B cell (primary cell): ENCODE measurements around the gene RERE. TPM values are rescaled to one million over a fixed set of nuclear protein-coding genes. Genes with fewer than 3 reads are reported as not detected.

Experiments
- ATAC-seq: fragments of 200-7000 bp; cut with Tn5 transposase; one replicate; pipeline ENCODE4 v1.10.0; 2021; ENCODE audit warnings: low read depth, mild to moderate bottlenecking, moderate number of reproducible peaks, moderate library complexity
- CTCF ChIA-PET: fragments of 350-600 bp; sonication (Branson Sonifier 250); formaldehyde crosslinking; loops from one replicate; lab custom pipeline; 2021; ENCODE audit warnings: antibody characterized with exemption, inconsistent platforms; lab: Charles Lee
- POLR2A ChIA-PET: fragments of 350-600 bp; sonication (Branson Sonifier 250); formaldehyde crosslinking; loops from one replicate; lab custom pipeline; 2021; ENCODE audit warnings: antibody characterized with exemption; lab: Charles Lee
- DNase-seq: peaks from one replicate; pipeline ENCODE4 v3.0.0; 2013
- H2AFZ ChIP-seq: 2 replicates; pipeline ENCODE4 v1.6.1; 2012; ENCODE audit warnings: mild to moderate bottlenecking, low read depth, low read length; ENCODE audit not compliant: insufficient read depth, poor library complexity, severe bottlenecking
- H3K27ac ChIP-seq, 2 donors: 1 replicate in 1 of 2; 2 replicates in 1 of 2; pipeline ENCODE4 v1.5.1; 2012 to 2013; ENCODE audit warnings: low read length in 2 of 2, mild to moderate bottlenecking in 2 of 2, moderate library complexity in 1 of 2
- H3K27me3 ChIP-seq, 4 experiments: fragments of 200-600 bp in 1 of 4; sonication (generic) in 1 of 4; replicated peaks in 1 of 4; 1 replicate in 2 of 4; 2 replicates in 2 of 4; pipeline versions ENCODE4 v1.6.1 to v1.7.0; 2013 to 2016; ENCODE audit warnings: low read length in 3 of 4, mild to moderate bottlenecking in 2 of 4, mixed read lengths in 1 of 4, moderate library complexity in 1 of 4; ENCODE audit not compliant: insufficient read depth in 4 of 4, control insufficient read depth in 3 of 4; ENCODE audit errors: control extremely low read depth in 1 of 4
- H3K36me3 ChIP-seq, 2 experiments: replicated peaks in 1 of 2; 1 replicate in 1 of 2; 2 replicates in 1 of 2; pipeline versions ENCODE4 v1.6.1 to v1.7.1; 2013; ENCODE audit warnings: low read length in 1 of 2; ENCODE audit not compliant: insufficient read depth in 2 of 2, control insufficient read depth in 1 of 2; ENCODE audit errors: control extremely low read depth in 1 of 2, extremely low read depth in 1 of 2
- H3K4me1 ChIP-seq, 2 donors: fragments of 200-600 bp in 1 of 2; sonication (generic) in 1 of 2; 1 replicate in 1 of 2; 2 replicates in 1 of 2; pipeline versions ENCODE4 v1.5.1 to v1.6.1; 2013 to 2017; ENCODE audit warnings: low read length in 2 of 2; ENCODE audit not compliant: control insufficient read depth in 2 of 2, insufficient read depth in 2 of 2
- H3K4me2 ChIP-seq: replicated peaks from 2 replicates; pipeline ENCODE3; 2012; ENCODE audit warnings: mild to moderate bottlenecking, low read depth, low read length; ENCODE audit not compliant: poor library complexity, severe bottlenecking
- H3K4me3 ChIP-seq, 5 experiments: fragments of 200-600 bp in 1 of 5; sonication (generic) in 1 of 5; 1 replicate in 3 of 5; 2 replicates in 2 of 5; pipeline versions ENCODE4 v1.5.1 to v1.7.0; 2011 to 2016; ENCODE audit warnings: low read length in 4 of 5, mild to moderate bottlenecking in 4 of 5, low read depth in 2 of 5, control low read depth in 1 of 5, moderate library complexity in 1 of 5; ENCODE audit not compliant: insufficient read depth in 1 of 5; ENCODE audit errors: control extremely low read depth in 1 of 5, extremely low read depth in 1 of 5
- H3K79me2 ChIP-seq: fragments of 200-600 bp; sonication (generic); one replicate; pipeline ENCODE4 v1.6.0; 2016; ENCODE audit warnings: low read length; ENCODE audit not compliant: control insufficient read depth, insufficient read depth
- H3K9ac ChIP-seq: fragments of 200-600 bp; sonication (generic); 2 replicates; pipeline ENCODE4 v1.6.1; 2017; ENCODE audit warnings: mild to moderate bottlenecking, low read length, moderate library complexity
- H3K9me3 ChIP-seq, 3 donors: one replicate each; pipeline versions ENCODE4 v1.6.1 to v1.7.1; 2013; ENCODE audit warnings: low read length in 2 of 3; ENCODE audit not compliant: control insufficient read depth in 2 of 3, insufficient read depth in 1 of 3; ENCODE audit errors: control extremely low read depth in 1 of 3
- H4K20me1 ChIP-seq: 2 replicates; pipeline ENCODE4 v1.6.0; 2012; ENCODE audit warnings: mild to moderate bottlenecking, low read length; ENCODE audit not compliant: insufficient read depth, control insufficient read depth, poor library complexity, severe bottlenecking
- H3K27ac Mint-ChIP-seq: one replicate; pipeline ENCODE4 v1.8.0; 2021; ENCODE audit warnings: mixed read lengths
- H3K27me3 Mint-ChIP-seq: one replicate; pipeline ENCODE4 v1.8.0; 2021; ENCODE audit warnings: mixed read lengths
- H3K4me1 Mint-ChIP-seq: one replicate; pipeline ENCODE4 v1.8.0; 2021; ENCODE audit warnings: mixed read lengths
- H3K4me3 Mint-ChIP-seq: one replicate; pipeline ENCODE4 v1.8.0; 2021; ENCODE audit warnings: mixed read lengths
- H3K9me3 Mint-ChIP-seq: one replicate; pipeline ENCODE4 v1.8.0; 2022; ENCODE audit warnings: mixed read lengths; ENCODE audit not compliant: insufficient read depth
- EZH2 ChIP-seq: IDR thresholded peaks from 2 replicates; pipeline ENCODE4 v1.6.1; 2012; ENCODE audit warnings: borderline replicate concordance, low read depth, mild to moderate bottlenecking, moderate library complexity, low read length; ENCODE audit not compliant: insufficient read depth, poor library complexity, severe bottlenecking
- WGBS: methylation state at CpG from one replicate; pipeline ENCODE4 v1.1.5; 2013; ENCODE audit warnings: missing lambda C conversion rate; ENCODE audit not compliant: insufficient coverage; 5-methylcytosine and 5-hydroxymethylcytosine counted together
- intact Hi-C: fragments of 100-400 bp; cut with micrococcal nuclease; formaldehyde crosslinking; loops from one replicate; pipeline ENCODE4 v1.10.0; 2022
- polyA plus RNA-seq: library from polyadenylated mRNA; depleted of rRNA; stranded (reverse); fragments of >200 nt; gene quantifications from 2 replicates; pipeline ENCODE4 v1.2.3, GENCODE V29; 2012
- total RNA-seq, 2 donors: library from RNA; stranded (reverse); fragments of 120-200 nt in 1 of 2; gene quantifications; 1 replicate in 1 of 2; 2 replicates in 1 of 2; pipeline versions ENCODE4 v1.2.3 to v1.2.4, GENCODE V29; 2013 to 2022
- TF ChIP-seq, protein P1 (sequence below): fragments of 200-600 bp; IDR thresholded peaks from one replicate; pipeline ENCODE4 v1.8.0; 2022; ENCODE audit warnings: antibody characterized with exemption, mild to moderate bottlenecking

RERE gene
- total and polyA plus RNA-seq, 2 donors (not counting 1 experiment from before 2014, with no cell fraction given) = 27.3 to 132 TPM

DNA sequence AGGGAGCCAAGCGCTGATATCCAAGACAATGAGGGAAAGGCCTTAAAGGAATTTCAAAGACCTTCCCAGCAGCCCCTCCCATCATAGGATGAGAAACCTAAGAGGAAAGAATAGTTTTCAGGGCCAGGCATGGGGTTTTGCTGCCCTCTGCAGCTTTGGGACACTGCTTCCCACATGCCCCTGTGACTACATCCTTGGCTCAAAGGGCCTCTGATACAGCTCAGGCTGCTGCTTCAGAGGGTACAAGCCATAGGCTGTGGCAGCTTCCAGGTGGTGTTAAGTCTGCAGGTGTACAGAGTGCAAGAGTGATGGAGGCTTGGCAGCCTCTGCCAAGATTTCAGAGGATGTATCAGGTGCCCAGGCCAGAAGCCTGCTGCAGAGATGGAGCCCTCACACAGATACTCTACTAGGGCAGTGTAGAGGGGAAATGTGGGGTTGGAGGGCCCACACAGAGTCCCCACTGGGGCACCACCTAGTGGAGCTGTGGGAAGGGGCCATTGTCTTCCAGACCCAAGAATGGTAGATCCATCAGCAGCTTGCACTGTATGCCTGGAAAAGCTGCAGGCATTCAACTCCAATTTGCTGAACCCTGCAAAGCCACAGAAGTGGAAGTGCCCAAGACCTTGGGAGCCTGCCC, 373.8 kb downstream of the RERE start:
- no peak overlapping the region for H3K4me3 Mint-ChIP-seq
- no CpG with 5 or more reads among the region's 1 CpG for WGBS
- Histone ChIP-seq H3K27ac (no peak overlapping the region), H3K79me2 (peaks cover 61% of the 10 kb centered on the region), H3K9ac (no peak overlapping the region), H3K4me1 (peaks cover 11 to 14% of the 10 kb centered on the region in 2 donors), H3K36me3 (peaks cover 0 to 1% of the 10 kb centered on the region in 2 experiments), H4K20me1 (peaks cover 5% of the 10 kb centered on the region), H3K4me2 (no peak overlapping the region), H3K9me3 (peaks cover 0 to 10% (median 0%) of the 10 kb centered on the region in 3 donors), H2AFZ (no peak overlapping the region), H3K4me3 (no peak overlapping the region), H3K27me3 (no peaks in the 10 kb centered on the region)
- ATAC-seq = no peak
- ChIA-PET POLR2A (no interaction called here), CTCF (interaction anchor here (0.7 to 2.2 kb wide), 4 partner anchors 16 to 36 kb away, joined by 4 to 9 read pairs (median 4); no protein-coding TSS in a partner anchor)
- H3K27ac Mint-ChIP-seq = no peak overlapping the region
- DNase-seq = no peak
- no peaks in the 10 kb centered on the region for H3K9me3 Mint-ChIP-seq
- H3K27me3 Mint-ChIP-seq = no peaks in the 10 kb centered on the region
- peaks cover 18% of the 10 kb centered on the region for H3K4me1 Mint-ChIP-seq
- TF ChIP-seq EZH2 = no peak
- TF ChIP-seq, protein P1, sequence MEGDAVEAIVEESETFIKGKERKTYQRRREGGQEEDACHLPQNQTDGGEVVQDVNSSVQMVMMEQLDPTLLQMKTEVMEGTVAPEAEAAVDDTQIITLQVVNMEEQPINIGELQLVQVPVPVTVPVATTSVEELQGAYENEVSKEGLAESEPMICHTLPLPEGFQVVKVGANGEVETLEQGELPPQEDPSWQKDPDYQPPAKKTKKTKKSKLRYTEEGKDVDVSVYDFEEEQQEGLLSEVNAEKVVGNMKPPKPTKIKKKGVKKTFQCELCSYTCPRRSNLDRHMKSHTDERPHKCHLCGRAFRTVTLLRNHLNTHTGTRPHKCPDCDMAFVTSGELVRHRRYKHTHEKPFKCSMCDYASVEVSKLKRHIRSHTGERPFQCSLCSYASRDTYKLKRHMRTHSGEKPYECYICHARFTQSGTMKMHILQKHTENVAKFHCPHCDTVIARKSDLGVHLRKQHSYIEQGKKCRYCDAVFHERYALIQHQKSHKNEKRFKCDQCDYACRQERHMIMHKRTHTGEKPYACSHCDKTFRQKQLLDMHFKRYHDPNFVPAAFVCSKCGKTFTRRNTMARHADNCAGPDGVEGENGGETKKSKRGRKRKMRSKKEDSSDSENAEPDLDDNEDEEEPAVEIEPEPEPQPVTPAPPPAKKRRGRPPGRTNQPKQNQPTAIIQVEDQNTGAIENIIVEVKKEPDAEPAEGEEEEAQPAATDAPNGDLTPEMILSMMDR = no peak
- intact Hi-C loops = no loop called here

DNA sequence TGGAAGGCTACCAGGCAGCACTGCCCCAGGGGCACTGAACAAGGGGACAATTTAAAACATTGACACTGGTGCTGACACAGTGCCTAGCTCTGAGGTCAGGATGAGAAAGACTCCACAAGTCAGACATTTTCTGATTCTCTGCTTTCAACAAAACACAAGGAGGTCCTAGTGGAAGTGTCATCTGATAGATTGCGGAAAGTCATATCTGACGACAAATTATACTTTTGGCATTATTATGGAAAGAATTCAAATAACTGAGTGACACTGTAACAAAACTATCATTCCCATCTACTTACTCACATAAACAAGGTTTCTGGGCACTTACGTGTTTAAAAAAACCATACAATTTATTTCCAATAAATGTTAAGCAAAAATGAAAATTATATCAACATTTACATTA, 376.0 kb downstream of the RERE start:
- DNase-seq (no peak), ATAC-seq (no peak)
- Histone ChIP-seq H3K27ac (no peak overlapping the region), H3K4me3 (no peak overlapping the region), H2AFZ (no peak overlapping the region), H3K79me2 (peaks cover 69% of the 10 kb centered on the region), H3K36me3 (peaks cover 1 to 5% of the 10 kb centered on the region in 2 experiments), H4K20me1 (peaks cover 5% of the 10 kb centered on the region), H3K4me2 (no peak overlapping the region), H3K4me1 (peaks cover 14% of the 10 kb centered on the region in 2 donors), H3K9ac (no peak overlapping the region), H3K9me3 (peaks cover 0 to 10% (median 0%) of the 10 kb centered on the region in 3 donors), H3K27me3 (no peaks in the 10 kb centered on the region)
- intact Hi-C loops = no loop called here
- no CpG with 5 or more reads among the region's 3 CpGs for WGBS
- Mint-ChIP-seq H3K9me3 (no peaks in the 10 kb centered on the region), H3K4me3 (no peak overlapping the region), H3K27me3 (no peaks in the 10 kb centered on the region), H3K27ac (peak overlapping the region; percentile 11), H3K4me1 (peaks cover 28% of the 10 kb centered on the region)
- TF ChIP-seq EZH2 = no peak
- TF ChIP-seq, protein P1 = no peak
- ChIA-PET CTCF (interaction anchor here (0.9 to 1.5 kb wide), 3 partner anchors 8 to 285 kb away, joined by 3 to 5 read pairs (median 3); no protein-coding TSS in a partner anchor), POLR2A (interaction anchor here (0.6 kb wide), 1 partner anchor 260 kb away, joined by 3 read pairs; no protein-coding TSS in a partner anchor)
